Heart right ventricle (tissue), 16 donors: Measurements from ENCODE around the gene PRKAR1B. TPM values are rescaled to one million over a fixed set of nuclear protein-coding genes. Genes with fewer than 3 reads are reported as not detected.

Experiments used
- ATAC-seq, 8 donors: fragments of 200-7000 bp; cut with Tn5 transposase; one replicate each; pipeline ENCODE4 v1.9.1; 2020; ENCODE audit warnings: mild to moderate bottlenecking in 8 of 8, moderate library complexity in 8 of 8, moderate number of reproducible peaks in 1 of 8
- DNase-seq, 2 donors: peaks; one replicate each; pipeline ENCODE4 v3.0.0-alpha.2; 2020
- H3K27ac ChIP-seq, 10 donors: fragments of 200-600 bp; sonication (generic) in 2 of 10; one replicate each; pipeline versions ENCODE4 v1.5.0 to v1.8.0; 2020 to 2022; ENCODE audit warnings: mild to moderate bottlenecking in 3 of 10
- H3K27me3 ChIP-seq, 7 donors: fragments of 200-600 bp; one replicate each; pipeline ENCODE4 v1.8.0; 2021 to 2022; ENCODE audit warnings: mild to moderate bottlenecking in 2 of 7
- H3K36me3 ChIP-seq, 9 donors: fragments of 200-600 bp; sonication (generic) in 1 of 9; one replicate each; pipeline versions ENCODE4 v1.5.0 to v1.8.0; 2020 to 2022; ENCODE audit warnings: mild to moderate bottlenecking in 2 of 9
- H3K4me1 ChIP-seq, 9 donors: fragments of 200-600 bp; sonication (generic) in 1 of 9; one replicate each; pipeline versions ENCODE4 v1.5.0 to v1.8.0; 2020 to 2022; ENCODE audit warnings: mild to moderate bottlenecking in 4 of 9
- H3K4me3 ChIP-seq, 10 donors: fragments of 200-600 bp; sonication (generic) in 2 of 10; one replicate each; pipeline versions ENCODE4 v1.5.0 to v1.8.0; 2020 to 2022; ENCODE audit warnings: mild to moderate bottlenecking in 7 of 10, moderate library complexity in 2 of 10
- H3K9me3 ChIP-seq, 11 donors: fragments of 200-600 bp in 10 of 11; sonication (generic) in 2 of 11; one replicate each; pipeline versions ENCODE4 v1.5.0 to v1.8.0; 2013 to 2022; ENCODE audit warnings: mild to moderate bottlenecking in 2 of 11, control low read depth in 1 of 11, moderate library complexity in 1 of 11
- WGBS, 2 donors: extraction: QIAGEN DNeasy Blood & Tissue Kit; methylation state at CpG; one replicate each; pipeline ENCODE4 v1.1.7; 2013; ENCODE audit warnings: inconsistent platforms in 1 of 2; 5-methylcytosine and 5-hydroxymethylcytosine counted together
- intact Hi-C, 10 donors: fragments of 100-400 bp; cut with DNase I; formaldehyde crosslinking; loops; one replicate each; pipeline versions ENCODE4 v1.11.1 to v1.14.2; 2022
- polyA plus RNA-seq, 2 donors: library from polyadenylated mRNA; stranded (reverse); fragments of 200-250 nt; gene quantifications; one replicate each; pipeline ENCODE4 v1.2.3, GENCODE V29; 2013
- total RNA-seq, 10 donors: library from RNA; stranded (reverse); fragmentation: NEBNext Ultra II Directional in 3 of 10; extraction: Animal tissue kit (Norgen Biotek cat#: 25700) in 3 of 10; gene quantifications; one replicate each; pipeline versions ENCODE4 v1.2.1 to v1.2.4, GENCODE V29; 2021 to 2023
- TF ChIP-seq, protein P1 (sequence below), 9 donors: fragments of 200-600 bp; sonication (generic) in 2 of 9; IDR thresholded peaks; one replicate each; pipeline versions ENCODE4 v1.5.0 to v1.8.0; 2021 to 2022; ENCODE audit warnings: antibody characterized with exemption in 9 of 9, mild to moderate bottlenecking in 5 of 9, moderate library complexity in 1 of 9
- donor health status: Arrhythmogenic right ventricular cardiomyopathy.
- donor health status: ischemic (EF 13 %, LVEDD 7.1; RV severe dilation, severe dysfunction).
- donor health status: healthy with polysubstance abuse.
- donor health status: DM: no; HTN: yes; CAD: no.
- donor health status: DM: no; HTN: no; CAD: no.
- donor health status: ischemic (EF 25% LVEDD 6.9; RV normal size, moderate dysfunction).
- donor health status: ischemic (EF 25% LVEDD 5.7; RV mildly dilated, moderate dysfunction).
- donor health status: healthy.
- donor health status: DM: yes; HTN: yes; CAD: no.
- donor health status: Ischemic cardiomyopathy.
- donor health status: ischemic (EF 35%, LVEDD 5.7; RV mildly dilated, moderate dysfunction).
- donor health status: nonischemic (EF 11% LVEDD 7.7; RV severe dilation, severe dysfunction).
- donor health status: DM: yes; HTN: yes; CAD: no.
- donor health status: PGD.
- donor health status: ischemic (EF 29% LVEDD 5.4; RV normal size, mild dysfunction).
- donor health status: nonischemic (EF 23%, LVEDD 6.1; RV moderate dilation, normal function).

Gene PRKAR1B
- total and polyA plus RNA-seq, 12 donors: 5.0 to 24.5 (median 20.6) TPM

DNA sequence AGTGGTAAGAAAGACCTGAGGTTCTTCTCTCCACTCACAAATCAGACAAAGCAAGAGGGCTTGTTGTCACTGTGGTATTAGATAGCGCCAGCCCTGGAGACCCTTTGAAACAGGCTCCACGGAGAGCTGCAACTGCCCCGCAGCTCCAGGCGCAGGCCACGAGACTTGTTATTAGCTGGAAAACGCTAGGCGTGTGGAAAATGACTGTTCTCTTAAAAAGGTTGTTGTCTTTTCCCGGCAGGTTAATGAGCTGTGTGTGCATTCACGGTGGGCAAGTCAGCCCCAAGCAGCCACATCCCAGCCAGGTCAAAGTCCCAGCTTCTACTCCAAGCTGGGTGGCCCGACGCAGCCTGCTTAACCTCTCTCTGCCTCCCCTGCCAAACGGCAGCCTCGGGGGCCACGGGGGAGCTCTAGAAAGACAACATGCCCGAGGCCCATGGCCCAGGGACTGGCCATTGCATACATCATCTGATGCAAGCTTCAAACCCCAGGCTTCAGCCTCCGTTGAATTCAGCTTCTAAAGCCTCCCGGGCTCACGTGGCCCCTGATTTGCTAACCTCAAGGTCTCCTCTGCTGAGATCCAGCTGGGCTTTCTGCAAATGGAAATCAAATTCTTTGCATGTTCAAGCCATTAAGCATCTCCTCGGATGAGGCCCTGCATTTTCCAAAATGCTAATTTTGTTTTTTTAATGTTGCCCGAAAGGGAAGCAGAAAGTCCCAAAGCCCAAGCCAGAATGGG lies 61.9 kb downstream of the PRKAR1B start:
- Histone ChIP-seq H3K9me3 (peaks cover 0 to 4% (median 0%) of the 10 kb centered on the region in 11 donors), H3K4me1 (peaks cover 22 to 58% (median 45%) of the 10 kb centered on the region in 9 donors), H3K27ac (peak overlapping the region; percentile 38 to 86 (median 79)), H3K4me3 (peak overlapping the region in 1 of 10 donors; percentile 3), H3K27me3 (no peaks in the 10 kb centered on the region), H3K36me3 (no peaks in the 10 kb centered on the region)
- 66 to 68% methylated on average over 20 of the region's 20 CpGs for WGBS, 2 donors
- TF ChIP-seq, protein P1, sequence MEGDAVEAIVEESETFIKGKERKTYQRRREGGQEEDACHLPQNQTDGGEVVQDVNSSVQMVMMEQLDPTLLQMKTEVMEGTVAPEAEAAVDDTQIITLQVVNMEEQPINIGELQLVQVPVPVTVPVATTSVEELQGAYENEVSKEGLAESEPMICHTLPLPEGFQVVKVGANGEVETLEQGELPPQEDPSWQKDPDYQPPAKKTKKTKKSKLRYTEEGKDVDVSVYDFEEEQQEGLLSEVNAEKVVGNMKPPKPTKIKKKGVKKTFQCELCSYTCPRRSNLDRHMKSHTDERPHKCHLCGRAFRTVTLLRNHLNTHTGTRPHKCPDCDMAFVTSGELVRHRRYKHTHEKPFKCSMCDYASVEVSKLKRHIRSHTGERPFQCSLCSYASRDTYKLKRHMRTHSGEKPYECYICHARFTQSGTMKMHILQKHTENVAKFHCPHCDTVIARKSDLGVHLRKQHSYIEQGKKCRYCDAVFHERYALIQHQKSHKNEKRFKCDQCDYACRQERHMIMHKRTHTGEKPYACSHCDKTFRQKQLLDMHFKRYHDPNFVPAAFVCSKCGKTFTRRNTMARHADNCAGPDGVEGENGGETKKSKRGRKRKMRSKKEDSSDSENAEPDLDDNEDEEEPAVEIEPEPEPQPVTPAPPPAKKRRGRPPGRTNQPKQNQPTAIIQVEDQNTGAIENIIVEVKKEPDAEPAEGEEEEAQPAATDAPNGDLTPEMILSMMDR (IDR thresholded peaks at IDR 0.05): no peak
- DNase-seq (no peak), ATAC-seq (peak in 5 of 8 donors; percentile 1 to 24 (median 4))
- intact Hi-C loops: loop anchor here in 4 of 10 donors (5.0 to 10.0 kb wide), 5 partner anchors 62 to 330 kb away; partner anchors contain the start of genes DNAAF5 (in 1 of the 4), PDGFA (in 1 of the 4) and PRKAR1B (in 1 of the 4)

DNA sequence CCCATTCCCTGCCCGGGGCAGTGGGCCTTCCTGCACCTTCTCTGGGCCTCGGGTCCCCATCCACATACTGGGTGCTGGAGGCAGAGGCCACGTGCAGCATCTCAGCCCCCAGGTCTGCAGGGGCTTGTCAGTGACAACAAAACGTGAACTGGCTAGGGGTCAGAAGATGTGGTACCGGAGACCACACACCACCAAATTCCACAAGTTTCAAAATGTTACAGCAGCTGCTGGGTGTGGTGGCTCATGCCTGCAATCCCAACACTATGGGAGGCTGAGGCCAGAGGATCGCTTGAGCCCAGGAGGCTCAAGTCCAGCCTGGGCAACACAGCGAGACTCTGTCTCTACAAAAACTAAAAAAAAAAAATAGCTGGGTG lies 62.7 kb downstream of the PRKAR1B start:
- Histone ChIP-seq H3K27ac (peak overlapping the region in 9 of 10 donors; percentile 61 to 86 (median 82)), H3K9me3 (peaks cover 0 to 4% (median 0%) of the 10 kb centered on the region in 11 donors), H3K4me1 (peaks cover 22 to 58% (median 45%) of the 10 kb centered on the region in 9 donors), H3K36me3 (no peaks in the 10 kb centered on the region), H3K4me3 (no peak overlapping the region), H3K27me3 (no peaks in the 10 kb centered on the region)
- WGBS, 2 donors: 71 to 84% methylated on average over 7 of the region's 7 CpGs
- intact Hi-C loops: loop anchor here in 1 of 10 donors (10.0 kb wide), 1 partner anchor 330 kb away; no protein-coding TSS in a partner anchor
- TF ChIP-seq, protein P1 (IDR thresholded peaks at IDR 0.05): no peak
- ATAC-seq: no peak
- DNase-seq: no peak

DNA sequence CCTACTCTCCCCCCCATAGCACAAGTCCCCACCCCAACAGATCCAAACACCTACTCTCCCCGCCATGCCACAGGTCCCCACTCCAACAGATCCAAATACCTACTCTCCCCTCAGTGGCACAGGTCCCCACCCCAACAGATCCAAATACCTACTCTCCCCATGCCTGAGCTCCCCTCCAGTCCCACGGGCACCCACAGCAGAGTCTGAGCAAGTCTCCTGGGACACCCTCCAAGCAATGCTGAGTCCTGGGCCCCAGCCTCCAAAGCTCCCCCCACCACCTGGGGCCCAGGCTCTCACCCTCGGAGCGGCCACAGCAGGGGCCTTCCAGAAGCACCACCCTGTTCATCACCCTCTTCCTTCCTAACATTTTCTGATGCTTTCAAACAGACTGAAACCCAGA lies 64.5 kb downstream of the PRKAR1B start:
- peak overlapping the region in 3 of 10 donors; percentile 28 to 80 (median 58) for H3K27ac ChIP-seq
- intact Hi-C loops: loop anchor here in 1 of 10 donors (10.0 kb wide), 1 partner anchor 328 kb away; no protein-coding TSS in a partner anchor
- no peaks in the 10 kb centered on the region for H3K27me3 ChIP-seq
- no peaks in the 10 kb centered on the region for H3K9me3 ChIP-seq
- no peak overlapping the region for H3K4me3 ChIP-seq
- H3K36me3 ChIP-seq: no peaks in the 10 kb centered on the region
- DNase-seq (no peak), ATAC-seq (no peak)
- TF ChIP-seq, protein P1 (IDR thresholded peaks at IDR 0.05): no peak
- H3K4me1 ChIP-seq: peaks cover 12 to 54% (median 40%) of the 10 kb centered on the region in 9 donors
- 87 to 94% methylated on average over 4 of the region's 4 CpGs for WGBS, 2 donors

DNA sequence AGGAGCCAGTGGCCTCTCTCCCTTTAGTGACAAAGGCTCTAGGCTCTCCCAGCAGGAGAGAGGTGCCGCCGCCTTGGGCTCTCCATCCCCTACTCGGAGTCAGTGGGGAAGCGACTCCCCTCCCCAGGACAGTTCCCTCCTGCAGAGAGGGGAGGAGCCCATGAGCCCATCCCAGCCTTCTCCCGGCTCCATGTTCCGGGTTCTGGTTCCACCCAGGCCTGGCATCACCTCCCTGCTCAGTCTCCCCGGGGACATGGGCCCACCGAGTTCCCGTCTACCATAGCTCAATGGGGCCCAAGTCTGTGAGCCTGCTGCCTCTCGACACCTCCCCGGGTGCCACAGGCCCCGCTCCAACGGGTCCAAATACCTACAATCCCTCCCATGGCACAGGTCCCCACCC lies 67.1 kb downstream of the PRKAR1B start:
- intact Hi-C loops: loop anchor here in 2 of 10 donors (5.0 to 10.0 kb wide), 4 partner anchors 72 to 325 kb away; partner anchors contain the start of gene PDGFA (in 1 of the 2)
- peaks cover 3 to 42% (median 25%) of the 10 kb centered on the region in 9 donors for H3K4me1 ChIP-seq
- 95 to 97% methylated on average over 13 of the region's 13 CpGs for WGBS, 2 donors
- DNase-seq (no peak), ATAC-seq (no peak)
- H3K9me3 ChIP-seq: no peaks in the 10 kb centered on the region
- H3K36me3 ChIP-seq: no peaks in the 10 kb centered on the region
- H3K4me3 ChIP-seq: no peak overlapping the region
- TF ChIP-seq, protein P1 (IDR thresholded peaks at IDR 0.05): no peak
- no peaks in the 10 kb centered on the region for H3K27me3 ChIP-seq
- H3K27ac ChIP-seq: no peak overlapping the region
